ENCODE data around the gene MSLN.

DNA sequence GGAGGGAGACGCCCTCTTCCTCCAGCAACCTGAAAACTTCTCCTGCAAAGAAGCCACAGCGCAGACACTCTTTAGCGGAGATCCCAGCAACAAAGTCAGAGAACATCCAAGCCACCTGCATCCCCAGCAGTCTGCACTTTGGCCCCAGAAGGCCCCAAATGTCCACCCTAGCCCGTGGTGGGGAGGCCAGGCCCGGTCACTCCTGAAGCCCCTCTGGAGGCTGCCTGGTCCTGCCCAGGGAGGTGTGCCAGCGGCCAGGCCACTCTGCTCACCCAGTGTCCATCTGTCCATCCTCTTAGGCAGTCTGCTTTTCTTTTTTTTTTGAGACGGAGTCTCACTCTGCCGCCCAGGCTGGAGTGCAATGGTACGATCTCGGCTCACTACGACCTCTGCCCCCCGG is 28.2 kb upstream of the MSLN start:
- no peak for TF ChIP-seq EZH2 (IDR thresholded peaks at IDR 0.05)
- no peak for TF ChIP-seq POLR2AphosphoS5 (IDR thresholded peaks at IDR 0.05; ENCODE audit: borderline replicate concordance, low read depth, low read length)
